ENCODE results near the gene PEX11A. TPM values are rescaled to one million over a fixed set of nuclear protein-coding genes. Genes with fewer than 3 reads are reported as not detected.

Gene PEX11A
- total RNA-seq, 1 experiment from 2014 or later: 1.3 TPM

GRCh38 chr15:89669941-89670340, 20.6 kb downstream of the PEX11A start:
- H3K36me3 Mint-ChIP-seq (ENCODE audit: insufficient read depth in 1 of 3, low read depth in 3 of 3): no peaks in the 10 kb centered on the region; a peak in 1 of 7 replicates
- H3K9me3 ChIP-seq (ENCODE audit: control insufficient read depth, low read depth, low read length): no peaks in the 10 kb centered on the region
- no peak overlapping the region for H2BK20ac ChIP-seq (ENCODE audit: low read depth, low read length, poor library complexity, severe bottlenecking)
- DNase-seq: no peak
- H3K4me1 ChIP-seq (ENCODE audit: insufficient read depth, low read length): no peaks in the 10 kb centered on the region
- no peak overlapping the region for H4K5ac ChIP-seq (ENCODE audit: insufficient read length, low read depth, low read length)
- H3K27ac ChIP-seq (ENCODE audit: insufficient read length, low read depth, low read length): no peak overlapping the region
- no peak overlapping the region for H3K56ac ChIP-seq (ENCODE audit: insufficient read length, low read depth, low read length)
- no peaks in the 10 kb centered on the region for H4K20me1 ChIP-seq (ENCODE audit: control insufficient read depth, insufficient read depth, insufficient read length)
- H3K4ac ChIP-seq (ENCODE audit: low read depth, low read length): no peak overlapping the region
- H3K4me1 Mint-ChIP-seq: peaks cover 5 to 15% of the 10 kb centered on the region in 2 experiments
- H3K18ac ChIP-seq (ENCODE audit: insufficient read length, low read depth, low read length): no peak overlapping the region
- H3T11ph ChIP-seq (ENCODE audit: low read length): no peak overlapping the region
- no CpG with 5 or more reads among the region's 15 CpGs for WGBS (ENCODE audit: extremely low coverage, insufficient read length, low lambda C conversion rate)
- H2BK120ac ChIP-seq (ENCODE audit: low read depth, low read length, poor library complexity, severe bottlenecking): no peak overlapping the region
- no peak overlapping the region for H3K23ac ChIP-seq (ENCODE audit: insufficient read length, low read depth, low read length)
- H2BK5ac ChIP-seq (ENCODE audit: insufficient read length, low read length): no peak overlapping the region
- no peak overlapping the region for H2BK12ac ChIP-seq (ENCODE audit: insufficient read length, low read depth, low read length)
- H3K4me3 Mint-ChIP-seq: no peak overlapping the region
- H4K91ac ChIP-seq (ENCODE audit: insufficient read length, low read depth, low read length): no peak overlapping the region
- no peaks in the 10 kb centered on the region for H3K79me2 ChIP-seq (ENCODE audit: insufficient read depth, low read length)
- H3K23me2 ChIP-seq (ENCODE audit: insufficient read length, low read depth, low read length, poor library complexity, severe bottlenecking): no peaks in the 10 kb centered on the region
- no peaks in the 10 kb centered on the region for H3K79me1 ChIP-seq (ENCODE audit: insufficient read depth, low read depth, low read length, poor library complexity, severe bottlenecking)
- H4K8ac ChIP-seq (replicated peaks; ENCODE audit: insufficient read length, low read depth, low read length): no peak overlapping the region
- no peaks in the 10 kb centered on the region for H3K27me3 ChIP-seq (ENCODE audit: insufficient read depth, low read length)
- H3K9ac ChIP-seq (ENCODE audit: extremely low read depth, insufficient read length, low read length): no peak overlapping the region
- H2AFZ ChIP-seq (ENCODE audit: low read length): no peak overlapping the region
- H2BK15ac ChIP-seq (ENCODE audit: low read depth, low read length): no peak overlapping the region
- no peak overlapping the region for H3K27ac Mint-ChIP-seq
- TF ChIP-seq CTCF (conservative IDR thresholded peaks at IDR 0.05): no peak
- no peak overlapping the region for H3K14ac ChIP-seq (ENCODE audit: insufficient read depth, low read length)
- no peaks in the 10 kb centered on the region for H3K9me3 Mint-ChIP-seq
- H2AK5ac ChIP-seq (ENCODE audit: insufficient read length, low read length): no peak overlapping the region
- peaks cover 32% of the 10 kb centered on the region for H3K27me3 Mint-ChIP-seq (ENCODE audit: low read depth)
- H3K4me2 ChIP-seq (ENCODE audit: insufficient read depth, insufficient read length, low read length): no peak overlapping the region

Data from H9 (cell line).